Endometrium (tissue), 2 donors: Measurements from ENCODE around the gene DUSP23.

Source experiments
- FAIRE-seq: peaks from 2 replicates; lab custom pipeline; 2012; peaks lifted over from hg19 to GRCh38; lab: Jason Lieb, UNC
- donor health status: control.
- donor health status: control.

DUSP23 gene

DNA sequence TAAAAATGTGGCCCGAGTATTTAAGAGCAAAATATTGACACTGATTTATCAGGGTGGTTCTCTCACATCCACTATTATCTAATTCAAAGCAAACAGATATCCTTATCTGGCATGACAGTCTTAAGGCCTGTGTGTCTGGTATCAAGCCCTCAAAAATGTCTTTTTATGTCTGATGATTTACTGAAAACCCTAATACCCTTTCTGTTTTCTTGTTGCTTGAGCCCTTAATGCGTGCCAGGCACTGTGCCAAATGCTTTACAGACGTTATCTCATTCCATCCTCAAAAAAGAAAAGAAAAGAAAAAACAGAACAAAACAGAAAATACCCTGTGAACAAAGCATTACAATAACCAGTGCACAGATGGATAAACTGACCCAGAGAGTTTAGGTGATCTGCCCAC, 5.7 kb downstream of the DUSP23 start:
- no peak for FAIRE-seq

DNA sequence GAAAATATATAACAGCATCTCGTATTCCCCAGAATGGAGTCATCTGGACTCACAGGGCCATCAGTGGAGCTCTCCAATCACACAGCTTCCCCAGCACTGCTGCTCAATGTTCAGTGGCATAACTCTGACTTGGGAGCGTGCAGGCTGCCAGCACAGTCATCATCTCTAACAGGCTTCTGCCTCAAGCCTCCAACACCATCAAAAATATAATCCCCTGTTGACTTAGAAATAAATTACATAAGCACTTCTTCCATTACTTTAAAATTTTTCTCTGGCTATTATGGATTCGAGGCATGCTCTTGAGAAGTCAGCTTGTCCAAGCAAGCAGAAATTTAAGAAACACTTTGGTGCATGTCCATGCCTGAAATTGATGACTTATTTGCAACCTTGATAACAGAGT, 6.2 kb downstream of the DUSP23 start:
- no peak for FAIRE-seq

DNA sequence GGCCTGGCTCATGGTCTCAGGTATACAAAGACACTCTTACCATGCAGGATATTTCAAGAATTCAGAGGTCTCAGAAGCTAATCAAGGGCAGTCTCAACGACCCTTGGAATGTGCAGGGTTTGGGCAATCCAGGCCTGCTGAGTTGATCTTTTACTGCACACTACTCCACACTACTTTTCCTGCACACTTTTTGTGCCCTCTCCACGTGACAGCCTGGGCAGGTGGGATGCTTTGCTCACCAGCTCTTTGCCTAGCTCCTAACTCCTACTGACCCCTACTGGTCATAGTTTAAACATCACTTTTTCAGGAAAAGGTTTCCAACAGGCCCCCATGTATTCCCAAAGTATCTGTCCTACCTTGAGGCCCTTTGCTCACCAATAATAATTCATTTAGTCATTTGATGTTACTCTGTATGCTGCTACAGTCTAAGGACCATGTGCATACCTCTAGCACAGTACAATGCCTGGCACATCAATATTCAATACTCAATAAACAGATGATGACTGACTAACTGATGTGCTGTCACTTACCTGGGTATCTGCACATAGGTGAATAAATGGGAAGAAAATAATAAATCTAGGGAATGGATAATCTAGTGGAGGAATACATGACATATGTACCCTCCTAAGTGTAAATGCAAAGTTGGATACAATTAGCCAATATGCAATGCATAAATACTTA, 9.6 kb downstream of the DUSP23 start:
- no peak for FAIRE-seq

DNA sequence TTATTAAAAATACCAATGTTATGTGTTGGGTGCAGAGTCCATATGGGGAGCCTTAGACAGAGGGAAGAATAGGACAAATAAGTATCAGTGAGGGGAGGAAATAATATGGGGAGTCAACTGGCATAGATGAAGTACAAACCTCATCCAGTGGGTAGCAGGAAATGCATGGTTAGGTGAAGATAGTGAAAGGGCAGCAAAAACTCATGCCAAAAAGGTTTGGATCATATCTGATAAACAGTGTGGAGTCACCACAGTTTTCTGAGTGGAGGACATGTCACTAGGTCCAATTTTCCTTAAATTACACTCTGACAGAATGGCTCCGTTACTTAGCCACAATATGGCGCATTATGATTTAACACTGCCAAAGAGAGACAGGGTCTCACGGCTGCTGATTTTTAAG, 10.3 kb downstream of the DUSP23 start:
- no peak for FAIRE-seq

DNA sequence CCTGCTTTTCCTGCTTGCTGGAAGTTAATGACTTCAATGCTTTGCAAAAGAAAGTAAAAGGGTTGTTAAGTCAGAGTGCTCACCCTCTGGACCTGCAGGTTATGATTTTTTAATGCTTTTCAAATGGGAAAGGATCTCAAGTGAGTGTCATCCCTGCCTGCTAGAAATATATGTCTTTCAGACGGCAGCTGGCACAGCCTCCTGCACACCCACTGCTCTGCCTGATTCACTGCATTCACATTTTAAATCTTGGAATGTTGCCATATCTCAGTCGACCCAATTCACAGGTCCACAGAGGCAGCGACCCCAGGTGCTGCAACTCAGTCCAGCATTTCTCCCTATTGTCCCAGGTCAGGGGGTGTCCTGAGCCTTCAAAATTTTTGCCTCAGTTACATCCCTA, 10.7 kb downstream of the DUSP23 start:
- no peak for FAIRE-seq

DNA sequence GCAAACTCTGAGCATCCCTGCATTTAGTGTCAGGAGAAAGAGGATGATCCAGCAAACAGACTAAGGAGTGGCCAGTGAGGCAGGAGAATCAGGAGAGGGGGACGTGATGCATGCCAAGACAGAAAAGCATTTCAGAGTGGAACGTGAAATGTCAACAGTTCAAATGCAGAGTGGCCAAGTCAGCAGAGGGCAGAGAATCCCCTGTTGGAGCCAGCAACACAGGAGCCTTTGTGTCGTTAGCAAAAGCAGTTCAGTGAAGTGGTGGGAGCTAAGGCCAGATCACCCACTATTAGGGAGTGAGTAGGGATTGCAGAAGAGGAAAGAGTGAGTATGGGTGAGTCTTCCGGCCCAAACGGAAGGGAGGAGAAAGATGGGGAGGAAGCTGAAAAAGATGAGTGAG, 14.8 kb downstream of the DUSP23 start:
- FAIRE-seq, result no peak

DNA sequence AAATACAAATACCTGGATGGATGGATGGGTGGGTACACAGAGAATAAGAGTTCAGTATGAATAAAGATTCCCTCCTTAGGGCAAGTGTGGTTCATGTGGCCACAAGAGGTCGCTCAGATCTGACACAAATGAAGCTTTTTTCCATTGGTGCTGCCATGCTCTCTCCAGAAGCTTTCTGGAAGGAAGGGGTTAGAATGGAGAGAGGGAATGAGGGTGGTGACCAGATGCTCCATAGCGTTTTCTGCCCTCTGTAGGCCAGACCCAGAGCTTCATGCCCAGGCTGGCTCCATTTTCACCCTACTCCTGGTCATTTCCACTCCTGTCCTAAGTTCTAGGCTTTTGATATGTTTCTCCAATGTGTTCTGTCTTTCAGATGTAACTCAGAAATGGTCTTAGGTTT, 18.1 kb downstream of the DUSP23 start:
- FAIRE-seq, result no peak

DNA sequence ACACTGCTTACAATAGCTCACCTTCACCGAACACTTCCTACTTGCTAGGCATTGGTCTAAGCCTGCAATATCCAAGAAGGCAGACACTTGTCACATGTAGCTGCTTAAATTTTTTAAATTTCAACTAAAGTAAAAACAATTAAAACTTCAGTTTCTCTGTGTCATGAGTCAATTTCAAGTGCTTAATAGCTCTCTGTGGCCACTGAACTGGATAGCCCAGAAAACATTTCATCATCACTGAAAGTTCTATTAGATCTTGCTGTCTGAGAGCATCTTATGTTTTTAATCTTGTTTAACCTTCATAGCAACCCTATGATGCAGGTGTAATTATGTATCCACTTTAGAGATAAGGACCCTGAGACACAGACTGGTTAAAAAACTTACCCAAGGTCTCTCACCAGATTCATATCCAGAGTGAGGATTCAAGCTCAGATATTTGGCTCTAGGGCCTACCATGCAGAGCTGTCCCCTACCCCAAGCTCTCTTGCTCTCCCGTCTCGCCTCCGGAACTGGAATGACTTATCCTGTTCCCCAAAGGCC, 18.8 kb downstream of the DUSP23 start:
- no peak for FAIRE-seq

DNA sequence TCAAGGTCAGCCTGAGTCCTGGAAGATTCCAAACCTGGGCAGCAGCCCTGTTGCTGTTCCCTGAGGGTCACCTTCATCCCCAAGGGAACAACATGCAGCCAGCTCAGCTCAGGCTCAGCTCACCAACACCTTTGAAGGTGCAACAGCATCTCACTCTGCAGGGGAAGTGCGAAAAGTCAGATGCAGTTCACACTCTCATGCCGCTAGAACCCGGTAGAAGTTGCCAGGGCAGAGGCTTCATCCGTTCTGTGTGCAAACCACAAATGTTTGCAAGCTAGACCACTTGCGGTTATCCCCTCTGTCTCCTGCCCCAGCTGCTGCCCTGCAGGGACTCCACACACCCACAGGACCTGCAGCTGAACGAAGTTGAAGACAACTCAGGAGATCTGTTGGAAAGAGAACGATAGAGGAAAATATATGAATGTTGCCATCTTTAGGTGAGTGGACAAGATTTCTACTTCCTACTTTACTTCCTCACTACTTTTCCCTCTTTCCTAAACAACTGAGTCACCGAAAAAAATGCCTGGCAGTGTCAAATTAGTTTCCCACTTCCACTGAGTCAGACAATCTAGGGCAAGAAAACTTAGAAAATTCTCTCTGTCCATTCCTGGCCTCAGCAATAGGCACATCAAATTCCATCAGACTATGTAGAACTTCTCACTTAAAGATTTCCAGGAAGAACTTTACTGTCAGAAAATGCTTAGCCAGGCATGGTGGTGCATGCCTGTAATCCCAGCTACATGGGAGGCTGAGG, 19.6 kb downstream of the DUSP23 start:
- no peak for FAIRE-seq

DNA sequence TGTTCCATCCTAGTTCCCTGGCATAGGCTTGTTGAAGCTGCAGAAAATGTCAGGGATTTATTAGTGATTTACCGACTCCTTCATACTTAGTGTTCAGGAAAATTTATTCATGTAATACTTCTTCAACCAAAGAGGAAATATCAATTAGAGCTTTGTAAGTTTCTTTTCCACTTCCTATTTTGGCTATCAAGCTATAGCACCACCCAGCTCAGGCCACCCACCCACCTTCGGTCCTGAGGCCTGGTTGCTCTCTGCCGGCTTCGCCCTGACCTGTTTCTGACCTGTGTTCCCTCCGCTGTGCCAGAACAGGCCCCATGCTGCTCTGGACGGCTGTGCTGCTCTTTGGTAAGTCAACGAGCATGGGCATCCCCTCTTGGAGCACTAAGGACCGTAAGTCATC, 21.3 kb downstream of the DUSP23 start, which contains the start of gene FCRL6:
Gene FCRL6 (plus strand): TSS at position 250 of the 400 bp plus-strand sequence. CDS start 65 bp downstream, at position 315.
- no peak for FAIRE-seq

DNA sequence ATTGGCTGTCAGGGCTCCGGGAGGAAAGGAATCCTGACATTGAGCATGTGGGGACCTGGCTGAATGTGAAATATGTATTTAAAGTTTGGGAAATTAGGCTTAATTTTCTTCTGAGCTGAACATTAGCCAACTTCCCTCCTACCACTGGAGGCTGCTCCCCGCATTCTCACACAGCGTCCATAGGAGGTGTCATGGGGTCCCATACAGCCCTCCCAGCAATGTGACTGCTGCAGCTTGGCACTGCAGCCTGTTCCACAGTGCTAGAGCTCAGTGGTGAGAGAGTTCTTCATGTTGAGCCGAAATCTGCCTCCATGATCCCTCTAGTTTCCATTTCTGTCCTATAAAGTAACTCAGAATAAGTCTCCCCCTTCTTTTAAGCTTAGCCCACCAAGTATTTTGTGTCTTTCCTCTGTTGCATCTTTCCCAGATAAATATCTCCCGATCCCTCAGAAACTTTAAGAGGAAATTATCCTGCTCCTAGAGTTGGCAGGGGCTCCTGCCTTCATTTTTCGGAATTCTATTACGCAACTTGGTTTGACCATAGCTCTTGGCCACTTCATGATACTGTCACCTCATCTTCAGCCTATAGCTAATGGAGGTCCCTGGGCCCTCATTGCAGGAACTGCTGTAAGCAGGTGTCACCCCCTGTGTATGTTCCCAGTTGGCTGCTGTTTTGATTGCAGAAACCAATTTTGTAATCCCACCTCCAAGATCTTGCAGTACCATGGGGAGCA, 23.4 kb downstream of the DUSP23 start:
- no peak for FAIRE-seq

DNA sequence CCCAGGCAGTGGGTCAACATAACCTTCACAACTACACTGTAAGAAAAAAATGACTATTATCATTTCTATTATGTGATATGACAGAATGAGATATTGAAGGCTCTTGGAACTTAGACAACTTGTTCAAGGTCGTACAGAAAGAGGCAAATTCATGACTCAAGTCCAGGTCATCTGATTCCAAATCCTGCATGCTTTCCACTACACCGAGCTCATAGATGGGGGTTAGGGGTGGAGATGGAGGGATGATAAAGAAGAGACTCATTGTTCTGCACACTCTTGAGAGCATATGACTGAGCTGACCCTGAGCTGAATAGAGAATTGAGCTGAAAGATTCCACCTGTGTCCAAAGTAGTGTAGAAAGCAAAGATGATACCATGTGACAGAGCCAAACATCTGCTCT, 24.2 kb downstream of the DUSP23 start:
- no peak for FAIRE-seq

DNA sequence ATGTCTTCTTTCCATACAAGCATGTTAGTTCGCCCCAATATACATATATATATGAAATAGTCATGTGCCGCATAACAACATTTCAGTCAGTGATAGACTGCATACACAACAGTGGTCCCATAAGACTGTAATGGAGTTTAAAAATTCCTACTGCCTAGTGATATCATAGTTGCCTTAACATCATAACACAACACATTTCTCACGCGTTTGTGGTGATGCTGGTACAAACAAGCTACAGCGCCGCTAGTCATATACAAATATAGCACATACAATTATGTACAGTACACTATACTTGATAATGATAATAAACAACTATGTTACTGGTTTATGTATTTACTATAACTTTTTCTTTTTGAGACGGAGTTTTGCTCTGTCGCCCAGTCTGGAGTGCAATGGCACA, 35.2 kb downstream of the DUSP23 start:
- FAIRE-seq, result no peak

DNA sequence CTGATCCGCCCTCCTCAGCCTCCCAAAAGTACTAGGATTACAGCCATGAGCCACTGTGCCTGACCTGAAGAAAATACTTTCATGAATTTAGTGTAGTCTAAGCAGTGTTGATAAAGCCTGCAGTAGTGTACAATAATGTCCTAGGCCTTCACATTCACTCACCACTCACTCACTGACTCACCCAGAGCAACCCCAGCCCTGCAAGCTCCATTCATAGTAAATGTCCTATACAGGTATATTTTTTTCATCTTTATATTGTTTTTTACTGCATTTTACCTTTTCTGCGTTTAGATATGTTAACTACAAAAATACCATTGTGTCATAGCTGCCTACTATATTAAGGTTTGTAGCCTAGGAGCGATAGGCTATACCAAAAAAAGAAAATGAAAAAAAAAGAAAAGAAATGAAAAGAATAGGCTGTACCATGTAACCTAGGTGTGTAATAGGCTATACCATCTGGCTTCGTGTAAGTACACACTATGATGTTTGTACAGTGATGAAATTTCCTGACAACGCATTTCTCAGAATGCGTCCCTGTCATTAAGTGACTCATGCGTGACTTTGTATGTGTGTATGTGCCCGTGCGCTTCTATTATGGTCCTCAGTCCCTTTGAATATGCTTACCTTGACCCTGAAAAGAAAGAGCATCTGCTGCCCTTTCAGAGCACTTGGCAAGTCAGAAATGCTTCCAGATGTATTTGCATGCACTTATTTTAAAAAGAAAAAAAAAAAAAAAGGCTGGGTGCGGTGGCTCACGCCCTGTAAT, 36.7 kb downstream of the DUSP23 start:
- no peak for FAIRE-seq

DNA sequence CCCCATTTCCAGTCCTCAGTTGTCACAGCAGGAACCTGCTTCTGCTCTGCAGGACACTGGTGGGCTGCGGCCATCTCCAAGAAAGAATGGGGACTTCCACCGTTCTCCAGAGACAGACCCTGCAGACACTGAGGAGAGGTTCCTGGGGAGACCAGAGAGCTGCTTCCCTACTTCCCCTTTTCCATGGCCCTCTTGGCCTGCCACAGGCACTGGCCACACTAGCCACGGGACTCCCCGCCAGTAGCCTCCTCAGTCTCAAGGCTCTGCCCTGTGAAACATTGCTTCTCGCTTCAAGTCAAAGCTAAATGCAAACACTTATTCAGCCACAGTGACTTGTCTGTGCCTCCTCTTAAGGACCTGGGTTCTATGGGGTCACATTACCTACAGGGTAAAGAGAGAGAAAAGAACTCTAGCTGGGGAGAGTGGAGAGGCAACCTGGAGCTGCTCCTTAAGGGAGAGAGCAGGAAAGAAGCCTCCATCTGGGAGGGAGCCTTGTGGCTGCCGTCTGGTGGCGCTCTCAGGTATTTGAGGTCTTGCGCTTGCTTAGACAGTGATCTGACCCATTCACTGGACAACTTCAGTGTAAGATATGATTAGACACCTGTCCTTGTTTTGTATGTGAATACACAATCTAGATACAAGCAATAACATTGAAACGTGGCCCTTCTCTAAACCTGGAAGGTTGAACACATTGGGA, 40.6 kb downstream of the DUSP23 start:
- FAIRE-seq, result peak; percentile 23

DNA sequence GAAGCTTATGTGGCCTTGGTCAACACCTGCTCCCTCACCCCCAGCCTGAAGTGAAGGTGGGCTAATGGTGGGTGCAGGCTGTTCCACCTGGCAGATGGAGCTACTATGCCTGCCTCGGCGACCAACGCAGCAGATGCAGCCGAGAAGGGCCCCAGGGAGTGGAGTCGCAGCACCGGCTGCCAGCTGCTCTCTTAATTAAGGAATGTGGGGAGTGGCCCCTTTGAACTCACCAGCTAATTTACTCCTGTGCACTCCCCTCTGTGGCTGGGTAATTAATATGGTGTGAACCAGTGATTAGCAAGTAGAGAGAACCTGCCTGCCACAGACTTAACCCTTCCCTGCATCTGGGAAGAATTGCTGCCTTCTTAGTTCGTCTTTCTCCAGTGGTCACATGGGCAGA, 42.6 kb downstream of the DUSP23 start:
- no peak for FAIRE-seq

DNA sequence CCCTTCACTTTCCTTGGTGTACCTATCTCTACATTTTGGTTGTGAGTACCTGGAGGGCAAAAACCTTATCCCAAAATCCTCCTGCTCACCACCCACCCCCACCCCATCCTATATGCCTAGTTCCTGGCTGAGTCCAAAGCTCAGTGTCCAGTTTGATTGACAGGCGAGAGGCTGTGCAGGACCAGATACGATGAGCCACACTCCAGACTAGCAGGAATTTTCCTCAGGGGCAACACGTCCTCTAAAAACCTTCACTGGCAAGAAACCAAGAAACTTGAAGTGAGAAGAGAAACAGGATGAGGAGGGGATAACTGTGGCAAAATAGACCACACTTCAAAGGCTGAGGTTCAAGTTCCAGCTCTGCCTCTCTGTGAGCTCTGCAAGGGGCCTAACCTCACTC, 44.8 kb downstream of the DUSP23 start:
- FAIRE-seq, result no peak

DNA sequence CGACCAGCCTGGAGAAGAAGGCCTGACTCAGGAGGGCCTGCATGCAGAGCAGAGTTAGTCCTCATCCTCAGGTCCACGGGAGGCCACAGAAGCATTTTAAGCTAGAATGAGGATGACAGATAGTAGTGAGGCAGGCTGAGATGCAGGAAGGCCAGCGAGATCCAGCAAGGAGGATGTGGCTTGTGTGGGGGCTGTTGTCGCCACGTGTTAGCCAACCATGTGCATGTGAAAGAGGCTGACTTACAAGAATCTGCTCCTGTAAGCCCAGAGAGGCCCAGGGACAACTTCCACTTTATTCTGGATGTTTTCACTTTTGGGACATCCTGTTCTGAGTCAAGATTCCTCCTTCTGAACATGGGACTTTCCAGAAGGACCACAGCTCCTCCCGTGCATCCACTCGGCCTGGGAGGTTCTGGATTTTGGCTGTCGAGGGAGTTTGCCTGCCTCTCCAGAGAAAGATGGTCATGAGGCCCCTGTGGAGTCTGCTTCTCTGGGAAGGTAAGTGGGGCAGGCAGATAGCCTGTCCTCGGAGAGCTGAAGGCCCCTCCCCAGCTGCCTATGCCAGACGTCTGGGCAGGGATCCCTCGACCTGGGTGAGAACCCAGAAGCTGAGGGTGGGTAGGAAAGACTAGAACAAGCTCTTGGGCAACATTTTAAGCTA, 45.8 kb downstream of the DUSP23 start, which contains the start of gene SLAMF8:
Gene SLAMF8 (plus strand): TSS at position 433 of the 661 bp plus-strand sequence. CDS start 26 bp downstream, at position 459.
- no peak for FAIRE-seq

DNA sequence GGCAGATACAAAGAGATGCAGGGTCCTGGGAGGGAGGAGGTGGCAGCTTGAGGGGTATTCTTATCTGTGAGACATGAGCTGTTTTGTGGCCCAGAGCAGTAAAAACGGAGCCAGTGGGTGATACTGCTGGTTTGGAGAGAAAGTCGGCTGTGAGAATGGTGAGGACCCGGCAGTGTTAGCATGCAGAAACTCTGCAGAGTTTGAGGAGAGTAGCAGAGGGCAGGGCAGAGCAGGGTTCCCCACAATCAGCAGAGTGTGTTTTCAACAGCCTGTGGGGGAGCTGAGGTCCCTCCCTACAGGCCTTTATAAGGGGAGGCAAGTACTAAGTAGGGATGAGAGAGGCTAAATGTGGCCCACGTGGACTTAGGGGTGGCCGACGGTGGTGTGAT, 46.3 kb downstream of the DUSP23 start:
- no peak for FAIRE-seq

DNA sequence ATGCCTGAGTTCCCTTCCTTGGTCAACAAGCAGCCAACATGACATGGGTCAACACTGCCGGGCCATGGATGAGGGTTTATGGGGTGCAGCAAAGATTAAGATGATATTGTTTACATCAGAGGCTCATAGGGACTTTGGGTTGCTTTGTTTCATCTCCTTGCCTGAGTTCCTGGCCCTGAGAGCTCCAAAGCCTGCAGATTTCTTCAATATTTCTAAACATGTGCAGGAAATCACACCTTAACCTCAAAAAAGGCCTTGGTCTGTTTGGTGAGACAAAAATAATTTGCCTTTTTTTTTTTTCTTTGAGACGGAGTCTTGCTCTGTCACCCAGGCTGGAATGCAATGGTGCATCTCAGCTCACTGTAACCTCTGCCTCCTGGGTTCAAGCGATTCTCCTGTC, 46.8 kb downstream of the DUSP23 start:
- no peak for FAIRE-seq

DNA sequence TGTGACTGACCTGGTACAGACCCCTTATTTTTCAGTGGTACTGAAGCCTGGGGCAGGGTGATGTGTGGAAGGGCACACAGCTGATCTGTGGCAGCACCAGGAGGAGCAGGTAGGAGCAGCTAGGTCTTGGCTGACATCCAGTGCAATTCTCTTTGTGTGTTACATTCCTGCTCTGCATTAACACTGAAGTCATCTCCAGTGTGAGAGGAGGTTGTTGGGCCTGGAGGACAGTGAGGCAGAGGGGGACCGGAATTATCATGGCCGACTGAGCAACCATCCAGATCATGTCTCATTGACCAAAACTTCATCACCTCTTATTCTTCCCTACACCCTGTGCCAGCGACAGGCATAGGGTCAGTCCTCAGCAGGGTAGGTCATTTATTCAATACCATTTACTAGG, 47.4 kb downstream of the DUSP23 start:
- no peak for FAIRE-seq
